NCI-H748 (cell line): ENCODE measurements around the gene KCNMB4.
A peak's percentile ranks its signal among the peaks of the same experiment; 100 is the strongest.
"Not testable (repeated sequence)": the region's sequence is repeated elsewhere in the genome, so short reads cannot be mapped to it uniquely, and the experiment has no call there.

Experiments used
- DNase-seq: peaks from one replicate; lab custom pipeline; 2025; ENCODE audit not compliant: unreplicated experiment; lab: John Stamatoyannopoulos, UW

The KCNMB4 gene

GRCh38 chr12:70367258-70368141 is 1.4 kb downstream of the KCNMB4 start:
- DNase-seq: no peak

GRCh38 chr12:70372881-70373280 is 6.8 kb downstream of the KCNMB4 start:
- DNase-seq: no peak

GRCh38 chr12:70379846-70380245 is 13.8 kb downstream of the KCNMB4 start:
- DNase-seq: no peak

- no peak for DNase-seq
Observed at GRCh38 chr12:70383484-70383883, 17.4 kb downstream of the KCNMB4 start.

GRCh38 chr12:70383886-70384285 is 17.8 kb downstream of the KCNMB4 start:
- DNase-seq: no peak

- DNase-seq: no peak
Observed at GRCh38 chr12:70386771-70387170, 20.7 kb downstream of the KCNMB4 start.

- no peak for DNase-seq
Observed at GRCh38 chr12:70389678-70390077, 23.6 kb downstream of the KCNMB4 start.

GRCh38 chr12:70392631-70393030 is 26.5 kb downstream of the KCNMB4 start:
- DNase-seq: not testable (repeated sequence)

GRCh38 chr12:70393787-70394499 is 27.9 kb downstream of the KCNMB4 start:
- no peak for DNase-seq

- no peak for DNase-seq
Observed at GRCh38 chr12:70398002-70398401, 31.9 kb downstream of the KCNMB4 start.

GRCh38 chr12:70398862-70399261 is 32.8 kb downstream of the KCNMB4 start:
- DNase-seq: no peak

GRCh38 chr12:70399311-70399710 is 33.2 kb downstream of the KCNMB4 start:
- no peak for DNase-seq

GRCh38 chr12:70400124-70400523 is 34.0 kb downstream of the KCNMB4 start:
- DNase-seq: peak; percentile 82

GRCh38 chr12:70402597-70402996 is 36.5 kb downstream of the KCNMB4 start:
- no peak for DNase-seq

GRCh38 chr12:70403826-70404225 is 37.7 kb downstream of the KCNMB4 start:
- no peak for DNase-seq

GRCh38 chr12:70408004-70408790 is 42.1 kb downstream of the KCNMB4 start:
- DNase-seq: no peak

GRCh38 chr12:70415987-70416386 is 49.9 kb downstream of the KCNMB4 start:
- no peak for DNase-seq

- no peak for DNase-seq
Observed at GRCh38 chr12:70417121-70417520, 51.0 kb downstream of the KCNMB4 start.

GRCh38 chr12:70418101-70418500 is 52.0 kb downstream of the KCNMB4 start:
- DNase-seq: no peak

GRCh38 chr12:70422631-70423030 is 56.5 kb downstream of the KCNMB4 start:
- no peak for DNase-seq

GRCh38 chr12:70426620-70427019 is 60.5 kb downstream of the KCNMB4 start:
- no peak for DNase-seq
